RKO (cell line): ENCODE data around the gene SETD7.
"Not testable (repeated sequence)": the region's sequence is repeated elsewhere in the genome, so short reads cannot be mapped to it uniquely, and the experiment has no call there.

Experiments used
- DNase-seq: peaks from one replicate; pipeline ENCODE4 v3.0.0-alpha.2; 2016; ENCODE audit warnings: low spot score

Gene SETD7

GRCh38 chr4:139465922-139466321 lies 90.1 kb downstream of the SETD7 start:
- no peak for DNase-seq

- DNase-seq = not testable (repeated sequence)
Measured at GRCh38 chr4:139464512-139464911, 91.5 kb downstream of the SETD7 start.

- no peak for DNase-seq
Measured at GRCh38 chr4:139461022-139461628, 94.9 kb downstream of the SETD7 start.

GRCh38 chr4:139460565-139460964 lies 95.5 kb downstream of the SETD7 start:
- no peak for DNase-seq

- DNase-seq = no peak
Measured at GRCh38 chr4:139458999-139459398, 97.0 kb downstream of the SETD7 start.

GRCh38 chr4:139458543-139458942 lies 97.5 kb downstream of the SETD7 start:
- DNase-seq = no peak

- DNase-seq = no peak
Measured at GRCh38 chr4:139457318-139457717, 98.7 kb downstream of the SETD7 start.

GRCh38 chr4:139455126-139455538 lies 100.9 kb downstream of the SETD7 start:
- no peak for DNase-seq

- DNase-seq = peak; percentile 20
Measured at GRCh38 chr4:139454111-139455045, 101.6 kb downstream of the SETD7 start, which contains the start of gene RAB33B. RAB33B (plus strand) TSS chr4:139454121; CDS start chr4:139454196, 75 bp downstream.

GRCh38 chr4:139453371-139454110 lies 102.5 kb downstream of the SETD7 start:
- DNase-seq = peak; percentile 96

GRCh38 chr4:139453041-139453370 lies 103.0 kb downstream of the SETD7 start:
- peak; percentile 87 for DNase-seq

- DNase-seq = no peak
Measured at GRCh38 chr4:139451997-139452396, 104.0 kb downstream of the SETD7 start.

GRCh38 chr4:139450586-139450985 lies 105.4 kb downstream of the SETD7 start:
- no peak for DNase-seq

- DNase-seq = not testable (repeated sequence)
Measured at GRCh38 chr4:139447078-139447477, 108.9 kb downstream of the SETD7 start.
